A673 (cell line): ENCODE data around the gene PRR20G. TPM values are rescaled to one million over a fixed set of nuclear protein-coding genes. Genes with fewer than 3 reads are reported as not detected.

Experiments used
- BruUV-seq: library from RNA; stranded (reverse); fragments of 400-500 nt; replicated peaks from 2 replicates; lab custom pipeline; 2021; lab: Mats Ljungman, UMichigan
- CTCF ChIA-PET: fragments of 300-600 bp; sonication (Branson Sonifier 250); formaldehyde crosslinking; loops from one replicate; lab custom pipeline; 2022; ENCODE audit warnings: antibody characterized with exemption; lab: Charles Lee
- POLR2A ChIA-PET: fragments of 300-600 bp; sonication (Branson Sonifier 250); formaldehyde crosslinking; loops from one replicate; lab custom pipeline; 2022; ENCODE audit warnings: antibody characterized with exemption; ENCODE audit not compliant: low non-redundant PET; lab: Charles Lee
- DNase-seq: peaks from one replicate; pipeline ENCODE4 v3.0.0-alpha.2; 2015; ENCODE audit warnings: low spot score
- H3K27ac ChIP-seq: fragments of 200-600 bp; sonication (generic); 2 replicates; pipeline ENCODE4 v1.5.1; 2016; ENCODE audit warnings: mixed run types, low read depth, mild to moderate bottlenecking, mixed read lengths, antibody characterized with exemption, low read length; ENCODE audit not compliant: poor library complexity, severe bottlenecking
- H3K27me3 ChIP-seq: fragments of 200-600 bp; sonication (generic); replicated peaks from 2 replicates; pipeline ENCODE4 v1.6.1; 2017; ENCODE audit warnings: mixed run types, low read depth, mild to moderate bottlenecking, mixed read lengths, antibody characterized with exemption, low read length; ENCODE audit not compliant: insufficient read depth, poor library complexity
- H3K36me3 ChIP-seq: fragments of 200-600 bp; sonication (generic); 2 replicates; pipeline ENCODE4 v1.6.1; 2016; ENCODE audit warnings: mixed run types, mild to moderate bottlenecking, mixed read lengths, antibody characterized with exemption, low read length; ENCODE audit not compliant: insufficient read depth, poor library complexity, severe bottlenecking
- H3K4me1 ChIP-seq: fragments of 200-600 bp; sonication (generic); 2 replicates; pipeline ENCODE4 v1.6.1; 2017; ENCODE audit warnings: mixed run types, mild to moderate bottlenecking, mixed read lengths, antibody characterized with exemption, low read length; ENCODE audit not compliant: insufficient read depth, poor library complexity, severe bottlenecking
- H3K4me3 ChIP-seq: fragments of 200-600 bp; sonication (generic); 2 replicates; pipeline ENCODE4 v1.5.1; 2016; ENCODE audit warnings: low read depth, mixed run types, mild to moderate bottlenecking, mixed read lengths, low read length; ENCODE audit not compliant: poor library complexity, severe bottlenecking
- H3K9me3 ChIP-seq: fragments of 200-600 bp; sonication (generic); 2 replicates; pipeline ENCODE4 v1.6.1; 2016; ENCODE audit warnings: mixed run types, low read depth, mild to moderate bottlenecking, mixed read lengths, antibody characterized with exemption, low read length; ENCODE audit not compliant: poor library complexity, severe bottlenecking
- CTCF ChIP-seq: fragments of 300-800, 200-600 bp; sonication (generic); conservative IDR thresholded peaks from 2 replicates; pipeline ENCODE4 v1.5.1; 2017; ENCODE audit warnings: low read depth, mild to moderate bottlenecking, antibody characterized with exemption, low read length, moderate library complexity, mixed read lengths
- EZH2 ChIP-seq: fragments of 200-600 bp; sonication (generic); IDR thresholded peaks from 2 replicates; pipeline ENCODE4 v1.6.1; 2017; ENCODE audit warnings: borderline replicate concordance, low read depth, mild to moderate bottlenecking, mixed read lengths, antibody characterized with exemption, low read length; ENCODE audit not compliant: poor library complexity, severe bottlenecking
- intact Hi-C: fragments of 100-400 bp; cut with micrococcal nuclease; formaldehyde crosslinking; loops from one replicate; pipeline ENCODE4 v1.10.0; 2022; ENCODE audit not compliant: unreplicated experiment
- total RNA-seq: library from RNA; stranded (reverse); gene quantifications from 2 replicates; pipeline ENCODE4 v1.2.3, GENCODE V29; 2021

The PRR20G gene
- total RNA-seq, 1 experiment from 2014 or later: not detected

GRCh38 chr3:127330385-127330784, 42.5 kb upstream of the PRR20G start:
- POLR2A ChIA-PET: no interaction called here
- Histone ChIP-seq H3K4me3 (no peak overlapping the region), H3K27ac (no peak overlapping the region), H3K27me3 (peaks cover 8% of the 10 kb centered on the region), H3K36me3 (no peaks in the 10 kb centered on the region), H3K9me3 (peaks cover 24% of the 10 kb centered on the region), H3K4me1 (no peaks in the 10 kb centered on the region)
- DNase-seq: no peak
- CTCF ChIA-PET: no interaction called here
- intact Hi-C loops: no loop called here
- TF ChIP-seq CTCF (no peak), EZH2 (no peak)
- BruUV-seq: no TSS peak

- no peak for TF ChIP-seq EZH2
- no peak for TF ChIP-seq CTCF
- intact Hi-C loops: no loop called here
- Histone ChIP-seq H3K27ac (no peak overlapping the region), H3K4me1 (no peaks in the 10 kb centered on the region), H3K9me3 (peaks cover 22% of the 10 kb centered on the region), H3K36me3 (no peaks in the 10 kb centered on the region), H3K4me3 (no peak overlapping the region), H3K27me3 (peaks cover 8% of the 10 kb centered on the region)
- BruUV-seq: no TSS peak
- DNase-seq: no peak
- ChIA-PET POLR2A (no interaction called here), CTCF (no interaction called here)
Observed at GRCh38 chr3:127329631-127330285, 41.9 kb upstream of the PRR20G start.

GRCh38 chr3:127328421-127328820, 40.6 kb upstream of the PRR20G start:
- Histone ChIP-seq H3K4me3 (no peak overlapping the region), H3K9me3 (peaks cover 14% of the 10 kb centered on the region), H3K27ac (no peak overlapping the region), H3K4me1 (no peaks in the 10 kb centered on the region), H3K27me3 (peaks cover 13% of the 10 kb centered on the region), H3K36me3 (no peaks in the 10 kb centered on the region)
- no peak for DNase-seq
- TF ChIP-seq EZH2: no peak
- TF ChIP-seq CTCF: no peak
- no TSS peak for BruUV-seq
- CTCF ChIA-PET: no interaction called here
- POLR2A ChIA-PET: no interaction called here
- intact Hi-C loops: no loop called here
